A549 (cell line): ENCODE measurements around the gene RAD51. TPM values are rescaled to one million over a fixed set of nuclear protein-coding genes. Genes with fewer than 3 reads are reported as not detected.

Experiments used
- CBX2 ChIP-seq: fragments of 200-600 bp; sonication (generic); IDR thresholded peaks from 2 replicates; pipeline ENCODE4 v1.6.1; 2016; ENCODE audit warnings: low read depth, mild to moderate bottlenecking, borderline replicate concordance
- CHD2 ChIP-seq: fragments of 150-350 bp; IDR thresholded peaks from 2 replicates; pipeline ENCODE4 v1.6.1; 2014; ENCODE audit warnings: low read length; ENCODE audit not compliant: partially characterized antibody
- EP300 ChIP-seq, 2 experiments: fragments of >200 bp; sonication (Bioruptor Twin); formaldehyde crosslinking; IDR thresholded peaks; 2 replicates in 1 of 2; 3 replicates in 1 of 2; pipeline ENCODE4 v1.6.1; 2016 to 2017
- FOSB ChIP-seq: fragments of 250-450 bp; sonication (Bioruptor Pico); IDR thresholded peaks from 2 replicates; pipeline ENCODE4 v1.5.0; 2020; ENCODE audit warnings: mild to moderate bottlenecking, moderate library complexity
- FOSL2 ChIP-seq, 2 experiments: fragments of 450-650 bp in 1 of 2; fragments of >200 bp in 1 of 2; sonication (Bioruptor Twin) in 1 of 2; formaldehyde crosslinking; IDR thresholded peaks; 2 replicates each; pipeline versions ENCODE4 v1.5.0 to v1.6.1; 2016 to 2020; ENCODE audit warnings: mild to moderate bottlenecking in 1 of 2, moderate library complexity in 1 of 2
- GATA3 ChIP-seq: IDR thresholded peaks from 2 replicates; pipeline ENCODE4 v1.6.1; 2012; ENCODE audit warnings: borderline replicate concordance
- HDAC2 ChIP-seq: fragments of 200-600 bp; sonication (generic); IDR thresholded peaks from 2 replicates; pipeline ENCODE4 v1.6.1; 2016
- HEYL ChIP-seq: fragments of 250-450 bp; sonication (Bioruptor Pico); IDR thresholded peaks from 2 replicates; pipeline ENCODE4 v1.8.0; 2021; ENCODE audit warnings: mild to moderate bottlenecking, moderate library complexity
- HOXA7 ChIP-seq: fragments of 250-450 bp; sonication (Bioruptor Pico); IDR thresholded peaks from 2 replicates; pipeline ENCODE4 v1.5.0; 2020; ENCODE audit warnings: mild to moderate bottlenecking, moderate library complexity
- HOXB13 ChIP-seq: fragments of 250-450 bp; sonication (Bioruptor Pico); IDR thresholded peaks from 2 replicates; pipeline ENCODE4 v1.5.0; 2020; ENCODE audit warnings: low read depth, mild to moderate bottlenecking, moderate library complexity
- HOXB5 ChIP-seq: fragments of 250-450 bp; sonication (Bioruptor Pico); IDR thresholded peaks from 2 replicates; pipeline ENCODE4 v1.5.0; 2020; ENCODE audit warnings: mild to moderate bottlenecking, moderate library complexity
- MAFK ChIP-seq: fragments of 450-650 bp; IDR thresholded peaks from 2 replicates; pipeline ENCODE4 v1.6.1; 2014; ENCODE audit not compliant: partially characterized antibody
- MAZ ChIP-seq: fragments of 150-350 bp; IDR thresholded peaks from 2 replicates; pipeline ENCODE4 v1.6.1; 2014; ENCODE audit warnings: antibody characterized with exemption, low read depth, low read length, borderline replicate concordance
- MYC ChIP-seq: IDR thresholded peaks from 2 replicates; pipeline ENCODE4 v1.6.1; 2012; ENCODE audit warnings: mild to moderate bottlenecking, inconsistent platforms, low read length, improper control_type of control experiment, borderline replicate concordance
- PHF8 ChIP-seq: fragments of 200-600 bp; sonication (generic); IDR thresholded peaks from 2 replicates; pipeline ENCODE4 v1.6.1; 2016; ENCODE audit warnings: low read depth, mild to moderate bottlenecking, antibody characterized with exemption, moderate library complexity, borderline replicate concordance
- POLR2AphosphoS2 ChIP-seq: conservative IDR thresholded peaks from 2 replicates; pipeline ENCODE4 v1.6.1; 2012; ENCODE audit warnings: low read length, improper control_type of control experiment, inconsistent platforms
- RAD21 ChIP-seq, 2 experiments: fragments of >200 bp in 1 of 2; sonication (Bioruptor Twin) in 1 of 2; formaldehyde crosslinking in 1 of 2; IDR thresholded peaks in 1 of 2; conservative IDR thresholded peaks in 1 of 2; 2 replicates in 1 of 2; 3 replicates in 1 of 2; pipeline ENCODE4 v1.6.1; 2012 to 2018; ENCODE audit warnings: inconsistent platforms in 1 of 2
- RARB ChIP-seq: fragments of 250-450 bp; sonication (Bioruptor Pico); IDR thresholded peaks from 2 replicates; pipeline ENCODE4 v1.8.0; 2021; ENCODE audit warnings: mild to moderate bottlenecking, moderate library complexity
- RCOR1 ChIP-seq: fragments of 150-350 bp; IDR thresholded peaks from 2 replicates; pipeline ENCODE4 v1.6.1; 2014; ENCODE audit warnings: antibody characterized with exemption, low read length, low read depth
- RNF2 ChIP-seq: fragments of 200-600 bp; sonication (generic); IDR thresholded peaks from 2 replicates; pipeline ENCODE4 v1.6.1; 2016; ENCODE audit warnings: low read depth, mild to moderate bottlenecking, antibody characterized with exemption, moderate library complexity, borderline replicate concordance
- ZNF302 ChIP-seq: fragments of 250-450 bp; sonication (Bioruptor Pico); IDR thresholded peaks from 2 replicates; pipeline ENCODE4 v1.9.0; 2021; ENCODE audit warnings: inconsistent platforms, mild to moderate bottlenecking, moderate library complexity
- ZSCAN20 ChIP-seq: fragments of 250-450 bp; sonication (Bioruptor Pico); IDR thresholded peaks from 2 replicates; pipeline ENCODE4 v1.8.0; 2022; ENCODE audit warnings: mild to moderate bottlenecking, moderate library complexity
- polyA plus RNA-seq, 4 experiments: library from polyadenylated mRNA; depleted of rRNA in 3 of 4; stranded (reverse); fragments of >200 nt; fragmentation: RNase III in 1 of 4; extraction: RNeasy Plus Mini Kit Qiagen cat#74134 plus additional on column Dnase treatment in 1 of 4; gene quantifications; 2 replicates in 3 of 4; 3 replicates in 1 of 4; pipeline ENCODE4 v1.2.3, GENCODE V29; 2011 to 2017
- TF ChIP-seq, protein P1 (sequence below): IDR thresholded peaks from 2 replicates; pipeline ENCODE4 v1.6.1; 2012; ENCODE audit warnings: low read depth, borderline replicate concordance
- TF ChIP-seq, protein P2 (sequence below): IDR thresholded peaks from 2 replicates; pipeline ENCODE4 v1.6.1; 2012
- TF ChIP-seq, protein P3 (sequence below): fragments of 200-600 bp; sonication (generic); IDR thresholded peaks from 2 replicates; pipeline ENCODE4 v1.6.1; 2016; ENCODE audit warnings: antibody characterized with exemption, mild to moderate bottlenecking, moderate library complexity

Gene RAD51
- polyA plus RNA-seq, 2 of the 4 experiments (the other 2 are of a cell fraction): 12.9 to 14.4 TPM

DNA sequence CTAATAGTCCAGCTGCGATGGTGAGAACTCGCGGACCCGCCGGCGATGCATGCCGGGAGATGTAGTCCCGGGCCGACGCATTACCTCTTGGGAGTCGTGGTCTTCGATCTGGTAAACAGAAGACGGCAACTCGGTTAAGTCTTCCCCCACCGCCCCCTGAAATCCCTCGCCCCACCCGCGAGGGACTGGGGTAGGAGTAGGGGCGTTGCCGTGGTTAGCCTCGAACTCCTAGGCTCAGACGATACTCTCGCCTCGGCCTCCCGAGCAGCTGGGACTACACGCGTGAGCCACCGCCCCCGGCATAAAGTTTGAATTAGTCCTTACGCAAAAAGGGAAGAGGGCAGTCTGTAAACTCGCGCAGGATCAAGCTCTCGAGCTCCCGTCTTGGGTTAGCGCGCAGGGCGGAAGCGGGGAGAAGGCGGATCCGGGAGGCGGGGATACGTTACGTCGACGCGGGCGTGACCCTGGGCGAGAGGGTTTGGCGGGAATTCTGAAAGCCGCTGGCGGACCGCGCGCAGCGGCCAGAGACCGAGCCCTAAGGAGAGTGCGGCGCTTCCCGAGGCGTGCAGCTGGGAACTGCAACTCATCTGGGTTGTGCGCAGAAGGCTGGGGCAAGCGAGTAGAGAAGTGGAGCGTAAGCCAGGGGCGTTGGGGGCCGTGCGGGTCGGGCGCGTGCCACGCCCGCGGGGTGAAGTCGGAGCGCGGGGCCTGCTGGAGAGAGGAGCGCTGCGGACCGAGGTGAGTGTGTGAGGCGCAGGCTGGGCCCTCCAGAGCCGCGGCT lies at the start of gene RAD51 (continued):
- TF ChIP-seq EP300 (IDR thresholded peaks at IDR 0.05) (no peak), ZSCAN20 (CRISPR knock-in tag) (no peak), HEYL (CRISPR knock-in tag) (no peak), FOSB (CRISPR knock-in tag) (no peak), CBX2 (no peak), RAD21 (conservative IDR thresholded peaks at IDR 0.05 in 1 of 2, IDR thresholded peaks at IDR 0.05 in 1 of 2) (no peak), HDAC2 (peak; percentile 82; the same call in 1 of the 2 replicates), HOXA7 (CRISPR knock-in tag) (no peak), HOXB13 (CRISPR knock-in tag) (no peak), PHF8 (peak; percentile 69), MAFK (no peak), ZNF302 (no peak), RNF2 (no peak), POLR2AphosphoS2 (no peak), FOSL2 (IDR thresholded peaks at IDR 0.05) (no peak), FOSL2 (CRISPR knock-in tag; IDR thresholded peaks at IDR 0.05) (no peak), MYC (no peak), CHD2 (no peak), RARB (CRISPR knock-in tag) (no peak), HOXB5 (CRISPR knock-in tag) (no peak), MAZ (no peak), GATA3 (no peak), RCOR1 (no peak)
- TF ChIP-seq, protein P1, sequence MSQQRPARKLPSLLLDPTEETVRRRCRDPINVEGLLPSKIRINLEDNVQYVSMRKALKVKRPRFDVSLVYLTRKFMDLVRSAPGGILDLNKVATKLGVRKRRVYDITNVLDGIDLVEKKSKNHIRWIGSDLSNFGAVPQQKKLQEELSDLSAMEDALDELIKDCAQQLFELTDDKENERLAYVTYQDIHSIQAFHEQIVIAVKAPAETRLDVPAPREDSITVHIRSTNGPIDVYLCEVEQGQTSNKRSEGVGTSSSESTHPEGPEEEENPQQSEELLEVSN: peak; percentile 86
- TF ChIP-seq, protein P2, sequence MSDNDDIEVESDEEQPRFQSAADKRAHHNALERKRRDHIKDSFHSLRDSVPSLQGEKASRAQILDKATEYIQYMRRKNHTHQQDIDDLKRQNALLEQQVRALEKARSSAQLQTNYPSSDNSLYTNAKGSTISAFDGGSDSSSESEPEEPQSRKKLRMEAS: peak; percentile 79
- TF ChIP-seq, protein P3, sequence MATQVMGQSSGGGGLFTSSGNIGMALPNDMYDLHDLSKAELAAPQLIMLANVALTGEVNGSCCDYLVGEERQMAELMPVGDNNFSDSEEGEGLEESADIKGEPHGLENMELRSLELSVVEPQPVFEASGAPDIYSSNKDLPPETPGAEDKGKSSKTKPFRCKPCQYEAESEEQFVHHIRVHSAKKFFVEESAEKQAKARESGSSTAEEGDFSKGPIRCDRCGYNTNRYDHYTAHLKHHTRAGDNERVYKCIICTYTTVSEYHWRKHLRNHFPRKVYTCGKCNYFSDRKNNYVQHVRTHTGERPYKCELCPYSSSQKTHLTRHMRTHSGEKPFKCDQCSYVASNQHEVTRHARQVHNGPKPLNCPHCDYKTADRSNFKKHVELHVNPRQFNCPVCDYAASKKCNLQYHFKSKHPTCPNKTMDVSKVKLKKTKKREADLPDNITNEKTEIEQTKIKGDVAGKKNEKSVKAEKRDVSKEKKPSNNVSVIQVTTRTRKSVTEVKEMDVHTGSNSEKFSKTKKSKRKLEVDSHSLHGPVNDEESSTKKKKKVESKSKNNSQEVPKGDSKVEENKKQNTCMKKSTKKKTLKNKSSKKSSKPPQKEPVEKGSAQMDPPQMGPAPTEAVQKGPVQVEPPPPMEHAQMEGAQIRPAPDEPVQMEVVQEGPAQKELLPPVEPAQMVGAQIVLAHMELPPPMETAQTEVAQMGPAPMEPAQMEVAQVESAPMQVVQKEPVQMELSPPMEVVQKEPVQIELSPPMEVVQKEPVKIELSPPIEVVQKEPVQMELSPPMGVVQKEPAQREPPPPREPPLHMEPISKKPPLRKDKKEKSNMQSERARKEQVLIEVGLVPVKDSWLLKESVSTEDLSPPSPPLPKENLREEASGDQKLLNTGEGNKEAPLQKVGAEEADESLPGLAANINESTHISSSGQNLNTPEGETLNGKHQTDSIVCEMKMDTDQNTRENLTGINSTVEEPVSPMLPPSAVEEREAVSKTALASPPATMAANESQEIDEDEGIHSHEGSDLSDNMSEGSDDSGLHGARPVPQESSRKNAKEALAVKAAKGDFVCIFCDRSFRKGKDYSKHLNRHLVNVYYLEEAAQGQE: peak; percentile 21; the same call in 1 of the 2 replicates
- TF ChIP-seq, all 56 proteins: peak for 10
